ENCODE results near the gene KIR3DL3.
"Not testable (repeated sequence)": the region's sequence is repeated elsewhere in the genome, so short reads cannot be mapped to it uniquely, and the experiment has no call there.

GRCh38 chr19:54778896-54779295, 54.7 kb downstream of the KIR3DL3 start:
- TF ChIP-seq, protein P1, sequence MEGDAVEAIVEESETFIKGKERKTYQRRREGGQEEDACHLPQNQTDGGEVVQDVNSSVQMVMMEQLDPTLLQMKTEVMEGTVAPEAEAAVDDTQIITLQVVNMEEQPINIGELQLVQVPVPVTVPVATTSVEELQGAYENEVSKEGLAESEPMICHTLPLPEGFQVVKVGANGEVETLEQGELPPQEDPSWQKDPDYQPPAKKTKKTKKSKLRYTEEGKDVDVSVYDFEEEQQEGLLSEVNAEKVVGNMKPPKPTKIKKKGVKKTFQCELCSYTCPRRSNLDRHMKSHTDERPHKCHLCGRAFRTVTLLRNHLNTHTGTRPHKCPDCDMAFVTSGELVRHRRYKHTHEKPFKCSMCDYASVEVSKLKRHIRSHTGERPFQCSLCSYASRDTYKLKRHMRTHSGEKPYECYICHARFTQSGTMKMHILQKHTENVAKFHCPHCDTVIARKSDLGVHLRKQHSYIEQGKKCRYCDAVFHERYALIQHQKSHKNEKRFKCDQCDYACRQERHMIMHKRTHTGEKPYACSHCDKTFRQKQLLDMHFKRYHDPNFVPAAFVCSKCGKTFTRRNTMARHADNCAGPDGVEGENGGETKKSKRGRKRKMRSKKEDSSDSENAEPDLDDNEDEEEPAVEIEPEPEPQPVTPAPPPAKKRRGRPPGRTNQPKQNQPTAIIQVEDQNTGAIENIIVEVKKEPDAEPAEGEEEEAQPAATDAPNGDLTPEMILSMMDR (conservative IDR thresholded peaks at IDR 0.05; ENCODE audit: low read depth in 2 of 2): not testable (repeated sequence)
- TF ChIP-seq POLR2AphosphoS5 (IDR thresholded peaks at IDR 0.05; ENCODE audit: low read depth); EZH2phosphoT487 (IDR thresholded peaks at IDR 0.05; ENCODE audit: unreplicated experiment); CREB1 (CRISPR knock-in tag; IDR thresholded peaks at IDR 0.05; ENCODE audit: low read depth); EZH2 (IDR thresholded peaks at IDR 0.05; ENCODE audit: low read depth, unreplicated experiment); ZNF331 (CRISPR knock-in tag; IDR thresholded peaks at IDR 0.05; ENCODE audit: low read depth); STAT1 (IDR thresholded peaks at IDR 0.05; ENCODE audit: unreplicated experiment); NANOG (IDR thresholded peaks at IDR 0.05; ENCODE audit: borderline replicate concordance); ETS1 (IDR thresholded peaks at IDR 0.05): not testable (repeated sequence)
- TF ChIP-seq, protein P2, sequence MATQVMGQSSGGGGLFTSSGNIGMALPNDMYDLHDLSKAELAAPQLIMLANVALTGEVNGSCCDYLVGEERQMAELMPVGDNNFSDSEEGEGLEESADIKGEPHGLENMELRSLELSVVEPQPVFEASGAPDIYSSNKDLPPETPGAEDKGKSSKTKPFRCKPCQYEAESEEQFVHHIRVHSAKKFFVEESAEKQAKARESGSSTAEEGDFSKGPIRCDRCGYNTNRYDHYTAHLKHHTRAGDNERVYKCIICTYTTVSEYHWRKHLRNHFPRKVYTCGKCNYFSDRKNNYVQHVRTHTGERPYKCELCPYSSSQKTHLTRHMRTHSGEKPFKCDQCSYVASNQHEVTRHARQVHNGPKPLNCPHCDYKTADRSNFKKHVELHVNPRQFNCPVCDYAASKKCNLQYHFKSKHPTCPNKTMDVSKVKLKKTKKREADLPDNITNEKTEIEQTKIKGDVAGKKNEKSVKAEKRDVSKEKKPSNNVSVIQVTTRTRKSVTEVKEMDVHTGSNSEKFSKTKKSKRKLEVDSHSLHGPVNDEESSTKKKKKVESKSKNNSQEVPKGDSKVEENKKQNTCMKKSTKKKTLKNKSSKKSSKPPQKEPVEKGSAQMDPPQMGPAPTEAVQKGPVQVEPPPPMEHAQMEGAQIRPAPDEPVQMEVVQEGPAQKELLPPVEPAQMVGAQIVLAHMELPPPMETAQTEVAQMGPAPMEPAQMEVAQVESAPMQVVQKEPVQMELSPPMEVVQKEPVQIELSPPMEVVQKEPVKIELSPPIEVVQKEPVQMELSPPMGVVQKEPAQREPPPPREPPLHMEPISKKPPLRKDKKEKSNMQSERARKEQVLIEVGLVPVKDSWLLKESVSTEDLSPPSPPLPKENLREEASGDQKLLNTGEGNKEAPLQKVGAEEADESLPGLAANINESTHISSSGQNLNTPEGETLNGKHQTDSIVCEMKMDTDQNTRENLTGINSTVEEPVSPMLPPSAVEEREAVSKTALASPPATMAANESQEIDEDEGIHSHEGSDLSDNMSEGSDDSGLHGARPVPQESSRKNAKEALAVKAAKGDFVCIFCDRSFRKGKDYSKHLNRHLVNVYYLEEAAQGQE (IDR thresholded peaks at IDR 0.05; ENCODE audit: unreplicated experiment): not testable (repeated sequence)

All from GM23338 (cell line).